ENCODE measurements around the gene TCTN1.

Gene TCTN1

GRCh38 chr12:110687396-110688169 is 73.7 kb downstream of the TCTN1 start:
- DNase-seq = no peak
- Histone ChIP-seq H3K4me3 (ENCODE audit: low read depth, low read length) (no peak overlapping the region), H3K27ac (no peak overlapping the region), H3K27me3 (replicated peaks) (no peaks in the 10 kb centered on the region), H3K36me3 (replicated peaks) (no peaks in the 10 kb centered on the region)
- no peak for TF ChIP-seq CTCF (IDR thresholded peaks at IDR 0.05; ENCODE audit: low read depth, low read length, missing control alignments)
- in situ Hi-C loops (cut with HindIII; ENCODE audit: low pct_ligation_motif_present, low sequenced_read_pairs) = no loop called here

GRCh38 chr12:110688446-110689280 is 74.7 kb downstream of the TCTN1 start, which contains the start of gene HVCN1:
Gene HVCN1, minus strand, starts transcription at chr12:110689115. Its CDS starts 5,870 bp downstream, at chr12:110683245.
- Histone ChIP-seq H3K4me3 (ENCODE audit: low read depth, low read length) (peak within 1 kb of the TSS; percentile 61), H3K27ac (no peak within 1 kb of the TSS), H3K36me3 (replicated peaks) (no peaks in the 10 kb centered on the region), H3K27me3 (replicated peaks) (no peaks in the 10 kb centered on the region)
- DNase-seq = no peak
- in situ Hi-C loops (cut with HindIII; ENCODE audit: low pct_ligation_motif_present, low sequenced_read_pairs) = no loop called here
- TF ChIP-seq CTCF (IDR thresholded peaks at IDR 0.05; ENCODE audit: low read depth, low read length, missing control alignments) = no peak

GRCh38 chr12:110689281-110690126 is 75.6 kb downstream of the TCTN1 start:
- DNase-seq = no peak
- Histone ChIP-seq H3K27ac (no peak overlapping the region), H3K27me3 (replicated peaks) (no peaks in the 10 kb centered on the region), H3K36me3 (replicated peaks) (no peaks in the 10 kb centered on the region), H3K4me3 (ENCODE audit: low read depth, low read length) (peak overlapping the region; percentile 61)
- in situ Hi-C loops (cut with HindIII; ENCODE audit: low pct_ligation_motif_present, low sequenced_read_pairs) = no loop called here
- TF ChIP-seq CTCF (IDR thresholded peaks at IDR 0.05; ENCODE audit: low read depth, low read length, missing control alignments) = no peak

- no peak for TF ChIP-seq CTCF (IDR thresholded peaks at IDR 0.05; ENCODE audit: low read depth, low read length, missing control alignments)
- in situ Hi-C loops (cut with HindIII; ENCODE audit: low pct_ligation_motif_present, low sequenced_read_pairs) = no loop called here
- Histone ChIP-seq H3K27ac (no peak overlapping the region), H3K4me3 (ENCODE audit: low read depth, low read length) (no peak overlapping the region), H3K36me3 (replicated peaks) (no peaks in the 10 kb centered on the region), H3K27me3 (replicated peaks) (no peaks in the 10 kb centered on the region)
- no peak for DNase-seq
Observed at GRCh38 chr12:110690127-110690430, 76.2 kb downstream of the TCTN1 start.

- DNase-seq = peak; percentile 11
- Histone ChIP-seq H3K36me3 (replicated peaks) (no peaks in the 10 kb centered on the region), H3K27ac (no peak overlapping the region), H3K27me3 (replicated peaks) (no peaks in the 10 kb centered on the region), H3K4me3 (ENCODE audit: low read depth, low read length) (no peak overlapping the region)
- TF ChIP-seq CTCF (IDR thresholded peaks at IDR 0.05; ENCODE audit: low read depth, low read length, missing control alignments) = no peak
- in situ Hi-C loops (cut with HindIII; ENCODE audit: low pct_ligation_motif_present, low sequenced_read_pairs) = no loop called here
Observed at GRCh38 chr12:110693731-110694130, 79.8 kb downstream of the TCTN1 start.

Measured in brain microvascular endothelial cell (primary cell).